ENCODE measurements around the gene XKR3. TPM values are rescaled to one million over a fixed set of nuclear protein-coding genes. Genes with fewer than 3 reads are reported as not detected.

The XKR3 gene
- total and polyA plus RNA-seq, 2 experiments from 2014 or later, result not detected

- TF ChIP-seq ZNF114 (CRISPR knock-in tag; IDR thresholded peaks at IDR 0.05) (no peak), CREB1 (CRISPR knock-in tag; IDR thresholded peaks at IDR 0.05; ENCODE audit: low read depth) (no peak), JUNB (IDR thresholded peaks at IDR 0.05; ENCODE audit: unreplicated experiment) (no peak)
These were observed 47.8 kb downstream of the XKR3 start (continued) for GRCh38 chr22:16777284-16777924.

DNA sequence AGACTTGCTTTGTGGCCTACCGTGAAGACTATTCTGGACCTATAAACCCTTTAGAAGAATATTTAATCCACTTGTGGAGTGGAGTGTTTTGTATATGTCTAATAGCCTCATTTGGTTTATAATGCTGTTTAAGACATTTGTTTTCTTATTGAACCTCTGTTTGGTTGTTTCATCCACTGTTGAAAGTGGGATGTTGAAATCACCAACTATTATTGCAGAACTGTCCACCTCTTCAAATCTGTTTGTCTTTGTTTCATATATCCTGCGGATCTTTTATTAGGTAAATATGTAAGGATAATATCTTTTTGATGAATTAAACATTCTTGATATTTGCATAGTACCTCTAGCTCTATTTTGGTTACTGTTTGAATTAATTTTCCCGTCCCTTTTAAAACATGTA, 49.1 kb downstream of the XKR3 start:
- Histone ChIP-seq H3K27me3 (ENCODE audit: insufficient read depth) (no peaks in the 10 kb centered on the region), H3K4me1 (ENCODE audit: insufficient read depth) (0 out of 2 replicates have a peak, but pooled peaks cover 2% of the 10 kb centered on the region), H3K4me3 (no peak overlapping the region), H3K27ac (ENCODE audit: low read depth) (no peak overlapping the region), H2AFZ (no peak overlapping the region), H3K9me2 (ENCODE audit: insufficient read depth) (no peaks in the 10 kb centered on the region), H3F3A (replicated peaks; ENCODE audit: low read depth) (no peaks in the 10 kb centered on the region), H3K4me2 (no peak overlapping the region), H3K36me3 (ENCODE audit: insufficient read depth) (no peaks in the 10 kb centered on the region), H3K79me2 (replicated peaks; ENCODE audit: insufficient read depth) (no peaks in the 10 kb centered on the region), H4K20me1 (replicated peaks; ENCODE audit: insufficient read depth) (no peaks in the 10 kb centered on the region)
- H3K4me1 Mint-ChIP-seq, result no peaks in the 10 kb centered on the region
- H3K4me3 Mint-ChIP-seq, result no peak overlapping the region
- TF ChIP-seq EZH2 (IDR thresholded peaks at IDR 0.05; ENCODE audit: low read depth, unreplicated experiment), result no peak
- no peak for TF ChIP-seq EZH2phosphoT487 (IDR thresholded peaks at IDR 0.05; ENCODE audit: unreplicated experiment)
- TF ChIP-seq REST (IDR thresholded peaks at IDR 0.05; ENCODE audit: unreplicated experiment), result no peak
- TF ChIP-seq NANOG (IDR thresholded peaks at IDR 0.05; ENCODE audit: borderline replicate concordance), result no peak
- no peak for TF ChIP-seq ZNF331 (CRISPR knock-in tag; IDR thresholded peaks at IDR 0.05; ENCODE audit: low read depth)
- TF ChIP-seq, protein P1, sequence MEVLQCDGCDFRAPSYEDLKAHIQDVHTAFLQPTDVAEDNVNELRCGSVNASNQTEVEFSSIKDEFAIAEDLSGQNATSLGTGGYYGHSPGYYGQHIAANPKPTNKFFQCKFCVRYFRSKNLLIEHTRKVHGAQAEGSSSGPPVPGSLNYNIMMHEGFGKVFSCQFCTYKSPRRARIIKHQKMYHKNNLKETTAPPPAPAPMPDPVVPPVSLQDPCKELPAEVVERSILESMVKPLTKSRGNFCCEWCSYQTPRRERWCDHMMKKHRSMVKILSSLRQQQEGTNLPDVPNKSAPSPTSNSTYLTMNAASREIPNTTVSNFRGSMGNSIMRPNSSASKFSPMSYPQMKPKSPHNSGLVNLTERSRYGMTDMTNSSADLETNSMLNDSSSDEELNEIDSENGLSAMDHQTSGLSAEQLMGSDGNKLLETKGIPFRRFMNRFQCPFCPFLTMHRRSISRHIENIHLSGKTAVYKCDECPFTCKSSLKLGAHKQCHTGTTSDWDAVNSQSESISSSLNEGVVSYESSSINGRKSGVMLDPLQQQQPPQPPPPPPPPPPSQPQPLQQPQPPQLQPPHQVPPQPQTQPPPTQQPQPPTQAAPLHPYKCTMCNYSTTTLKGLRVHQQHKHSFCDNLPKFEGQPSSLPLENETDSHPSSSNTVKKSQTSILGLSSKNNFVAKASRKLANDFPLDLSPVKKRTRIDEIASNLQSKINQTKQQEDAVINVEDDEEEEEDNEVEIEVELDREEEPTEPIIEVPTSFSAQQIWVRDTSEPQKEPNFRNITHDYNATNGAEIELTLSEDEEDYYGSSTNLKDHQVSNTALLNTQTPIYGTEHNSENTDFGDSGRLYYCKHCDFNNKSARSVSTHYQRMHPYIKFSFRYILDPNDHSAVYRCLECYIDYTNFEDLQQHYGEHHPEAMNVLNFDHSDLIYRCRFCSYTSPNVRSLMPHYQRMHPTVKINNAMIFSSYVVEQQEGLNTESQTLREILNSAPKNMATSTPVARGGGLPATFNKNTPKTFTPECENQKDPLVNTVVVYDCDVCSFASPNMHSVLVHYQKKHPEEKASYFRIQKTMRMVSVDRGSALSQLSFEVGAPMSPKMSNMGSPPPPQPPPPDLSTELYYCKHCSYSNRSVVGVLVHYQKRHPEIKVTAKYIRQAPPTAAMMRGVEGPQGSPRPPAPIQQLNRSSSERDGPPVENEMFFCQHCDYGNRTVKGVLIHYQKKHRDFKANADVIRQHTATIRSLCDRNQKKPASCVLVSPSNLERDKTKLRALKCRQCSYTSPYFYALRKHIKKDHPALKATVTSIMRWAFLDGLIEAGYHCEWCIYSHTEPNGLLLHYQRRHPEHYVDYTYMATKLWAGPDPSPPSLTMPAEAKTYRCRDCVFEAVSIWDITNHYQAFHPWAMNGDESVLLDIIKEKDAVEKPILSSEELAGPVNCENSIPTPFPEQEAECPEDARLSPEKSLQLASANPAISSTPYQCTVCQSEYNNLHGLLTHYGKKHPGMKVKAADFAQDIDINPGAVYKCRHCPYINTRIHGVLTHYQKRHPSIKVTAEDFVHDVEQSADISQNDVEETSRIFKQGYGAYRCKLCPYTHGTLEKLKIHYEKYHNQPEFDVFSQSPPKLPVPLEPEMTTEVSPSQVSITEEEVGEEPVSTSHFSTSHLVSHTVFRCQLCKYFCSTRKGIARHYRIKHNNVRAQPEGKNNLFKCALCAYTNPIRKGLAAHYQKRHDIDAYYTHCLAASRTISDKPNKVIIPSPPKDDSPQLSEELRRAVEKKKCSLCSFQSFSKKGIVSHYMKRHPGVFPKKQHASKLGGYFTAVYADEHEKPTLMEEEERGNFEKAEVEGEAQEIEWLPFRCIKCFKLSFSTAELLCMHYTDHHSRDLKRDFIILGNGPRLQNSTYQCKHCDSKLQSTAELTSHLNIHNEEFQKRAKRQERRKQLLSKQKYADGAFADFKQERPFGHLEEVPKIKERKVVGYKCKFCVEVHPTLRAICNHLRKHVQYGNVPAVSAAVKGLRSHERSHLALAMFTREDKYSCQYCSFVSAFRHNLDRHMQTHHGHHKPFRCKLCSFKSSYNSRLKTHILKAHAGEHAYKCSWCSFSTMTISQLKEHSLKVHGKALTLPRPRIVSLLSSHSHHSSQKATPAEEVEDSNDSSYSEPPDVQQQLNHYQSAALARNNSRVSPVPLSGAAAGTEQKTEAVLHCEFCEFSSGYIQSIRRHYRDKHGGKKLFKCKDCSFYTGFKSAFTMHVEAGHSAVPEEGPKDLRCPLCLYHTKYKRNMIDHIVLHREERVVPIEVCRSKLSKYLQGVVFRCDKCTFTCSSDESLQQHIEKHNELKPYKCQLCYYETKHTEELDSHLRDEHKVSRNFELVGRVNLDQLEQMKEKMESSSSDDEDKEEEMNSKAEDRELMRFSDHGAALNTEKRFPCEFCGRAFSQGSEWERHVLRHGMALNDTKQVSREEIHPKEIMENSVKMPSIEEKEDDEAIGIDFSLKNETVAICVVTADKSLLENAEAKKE (CRISPR knock-in tag; IDR thresholded peaks at IDR 0.05), result no peak
- TF ChIP-seq CREB1 (CRISPR knock-in tag; IDR thresholded peaks at IDR 0.05; ENCODE audit: low read depth), result no peak
- no peak for TF ChIP-seq CTCF (conservative IDR thresholded peaks at IDR 0.05; ENCODE audit: low read depth in 2 of 2)
- DNase-seq (ENCODE audit: low spot score) (no peak), ATAC-seq (no peak)
- H3K36me3 Mint-ChIP-seq (ENCODE audit: low read depth), result no peaks in the 10 kb centered on the region
- H3K27me3 Mint-ChIP-seq (ENCODE audit: insufficient read depth, low read depth, poor library complexity), result peaks cover 1% of the 10 kb centered on the region
- no peak overlapping the region for H3K27ac Mint-ChIP-seq
- peaks cover 75% of the 10 kb centered on the region for H3K9me3 Mint-ChIP-seq

Measured in GM23338 (cell line).